ENCODE measurements around the gene FRMPD2.
"Not testable (repeated sequence)": the region's sequence is repeated elsewhere in the genome, so short reads cannot be mapped to it uniquely, and the experiment has no call there.

FRMPD2 gene

GRCh38 chr10:48205918-48206317 is 68.6 kb downstream of the FRMPD2 start:
- no peak for DNase-seq (ENCODE audit: low read depth in 2 of 2)

GRCh38 chr10:48199580-48200377 is 74.7 kb downstream of the FRMPD2 start:
- no peak for DNase-seq (ENCODE audit: low read depth in 2 of 2)

DNA sequence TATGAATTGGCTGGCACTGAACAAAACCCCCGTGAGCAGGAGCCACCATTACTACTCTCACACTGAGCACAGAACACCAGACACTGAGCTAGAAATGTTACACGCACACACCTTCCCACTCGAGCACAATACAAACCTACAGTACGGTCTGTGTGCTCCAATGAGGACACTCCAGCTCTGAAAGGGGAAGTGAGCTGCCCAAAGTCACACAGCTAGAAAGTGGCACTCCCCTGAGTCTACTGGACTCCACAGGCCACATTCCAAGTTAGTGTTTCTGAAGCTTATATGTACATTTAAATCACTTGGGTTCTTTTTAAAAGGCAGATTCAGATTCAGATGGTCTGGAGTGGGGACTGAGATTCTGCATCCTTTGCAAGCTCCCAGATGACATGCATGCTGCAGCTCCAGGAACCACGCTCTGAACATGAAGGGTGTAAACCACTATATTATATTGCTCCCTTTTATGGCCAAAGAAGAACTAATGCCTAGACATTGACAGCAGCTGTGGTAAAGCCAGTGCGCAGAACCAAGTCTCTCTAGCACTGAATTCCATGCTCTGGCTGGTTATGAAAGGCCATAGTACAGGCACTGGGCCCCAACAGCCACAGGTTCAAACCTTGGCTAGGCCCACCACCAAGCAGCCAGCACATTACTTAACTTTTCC is 77.1 kb downstream of the FRMPD2 start:
- DNase-seq (ENCODE audit: low read depth in 2 of 2), result no peak

- DNase-seq (ENCODE audit: low read depth in 2 of 2), result no peak
Measured at GRCh38 chr10:48195803-48196202, 78.7 kb downstream of the FRMPD2 start.

- DNase-seq (ENCODE audit: low read depth in 2 of 2), result no peak
Measured at GRCh38 chr10:48194830-48195229, 79.7 kb downstream of the FRMPD2 start.

DNA sequence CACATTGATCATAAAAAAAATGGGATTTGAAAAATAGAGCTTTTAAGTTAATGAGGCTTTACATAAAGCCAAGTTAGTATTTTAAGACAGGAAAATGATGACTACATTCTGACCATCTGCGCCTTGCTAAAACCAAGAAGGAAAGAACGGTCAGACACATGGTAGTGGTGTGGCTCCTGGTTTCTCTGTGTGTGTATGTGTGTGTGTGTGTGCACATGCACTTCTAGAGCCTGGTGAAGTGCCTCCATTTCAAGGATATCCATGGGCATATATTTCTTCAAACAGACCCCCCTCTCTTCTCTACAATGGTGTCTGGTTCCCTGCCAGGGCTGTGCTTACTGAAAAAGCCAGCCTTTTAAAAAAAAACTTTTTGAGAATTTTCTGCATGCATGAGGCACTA is 80.9 kb downstream of the FRMPD2 start:
- DNase-seq (ENCODE audit: low read depth in 2 of 2), result no peak

- no peak for DNase-seq (ENCODE audit: low read depth in 2 of 2)
Measured at GRCh38 chr10:48192881-48193450, 81.5 kb downstream of the FRMPD2 start.

GRCh38 chr10:48187713-48188485 is 86.6 kb downstream of the FRMPD2 start:
- DNase-seq (ENCODE audit: low read depth in 2 of 2), result no peak

DNA sequence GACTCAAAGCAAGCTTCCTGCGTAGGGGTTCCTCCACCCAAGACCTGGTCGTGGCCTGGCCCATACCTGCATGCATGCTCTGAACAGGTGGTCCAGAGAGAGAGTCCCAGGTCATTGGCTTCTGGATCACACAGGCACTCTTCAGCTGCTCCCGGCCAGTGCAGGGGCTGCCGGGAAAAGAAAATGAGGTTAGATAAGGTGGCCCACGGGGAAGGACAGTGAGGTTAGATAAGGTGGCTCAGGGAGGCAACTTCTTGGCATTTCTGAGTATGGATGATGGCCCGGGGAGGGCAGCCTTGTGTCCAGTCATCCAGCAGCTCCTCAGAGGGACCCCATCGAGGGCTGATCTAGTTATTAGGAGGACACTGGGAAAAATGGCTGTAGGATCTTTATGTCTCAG is 87.4 kb downstream of the FRMPD2 start:
- no peak for DNase-seq (ENCODE audit: low read depth in 2 of 2)

- not testable (repeated sequence) for DNase-seq (ENCODE audit: low read depth in 2 of 2)
Measured at GRCh38 chr10:48186264-48186804, 88.2 kb downstream of the FRMPD2 start.

GRCh38 chr10:48184224-48184623 is 90.3 kb downstream of the FRMPD2 start:
- DNase-seq (ENCODE audit: low read depth in 2 of 2), result no peak

DNA sequence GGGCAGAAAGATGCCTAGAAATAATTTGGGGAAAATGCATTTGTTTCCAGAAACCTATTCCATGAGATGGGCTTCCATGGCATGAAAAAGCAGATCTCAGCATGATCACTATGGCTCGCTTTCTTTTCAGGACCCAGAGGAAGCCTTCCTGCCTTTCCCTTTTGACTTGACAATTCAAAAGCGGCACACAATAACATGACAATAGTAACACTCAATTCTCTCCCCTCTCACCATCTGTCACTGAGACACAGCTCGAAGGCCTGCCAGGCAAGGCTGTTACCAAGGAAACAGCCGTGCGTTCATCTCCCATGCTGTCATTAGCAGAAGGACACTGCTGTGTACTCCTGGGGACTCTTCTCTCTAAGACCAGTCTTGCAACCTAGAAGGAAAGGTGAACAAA is 101.8 kb downstream of the FRMPD2 start:
- DNase-seq (ENCODE audit: low read depth in 2 of 2), result not testable (repeated sequence)

DNA sequence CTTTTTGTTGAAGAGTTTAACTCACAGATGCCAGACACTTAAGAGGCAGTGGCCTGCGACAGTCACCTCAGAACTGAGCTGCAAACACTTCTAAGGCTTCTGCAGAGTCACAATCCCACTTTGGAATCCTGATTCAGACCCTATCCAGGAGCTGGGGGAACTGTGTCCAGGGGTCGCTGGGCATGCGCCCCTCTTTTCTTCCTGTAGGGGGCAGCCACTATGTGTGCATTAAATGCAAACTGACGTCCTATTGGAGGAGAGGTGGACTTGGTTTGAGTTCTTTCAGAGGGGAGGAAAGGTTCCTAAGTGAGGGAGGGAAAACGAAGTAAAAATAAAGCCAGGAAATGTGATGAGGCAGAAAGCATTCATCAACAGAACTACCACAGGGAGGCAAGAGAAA is 113.8 kb downstream of the FRMPD2 start:
- DNase-seq (ENCODE audit: low read depth in 2 of 2), result not testable (repeated sequence)

DNA sequence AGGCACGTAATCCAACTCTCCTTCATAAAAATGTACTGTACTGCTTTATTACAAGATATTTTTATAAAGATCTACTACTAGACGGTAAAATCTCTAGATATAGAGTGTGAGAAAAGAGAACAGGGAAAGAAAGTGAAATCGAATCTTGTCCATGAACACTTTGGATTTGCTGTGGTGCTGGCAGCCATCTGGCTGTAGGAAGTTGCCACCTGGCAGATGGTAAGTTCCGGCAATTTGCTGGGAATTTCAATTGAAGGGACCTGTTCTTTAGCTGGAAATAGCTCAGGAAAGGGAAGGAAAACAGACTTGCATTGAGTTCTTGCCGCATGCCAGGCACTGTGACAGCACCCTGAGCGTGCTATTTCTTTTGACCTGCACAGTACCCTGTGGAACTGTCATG is 114.3 kb downstream of the FRMPD2 start:
- DNase-seq (ENCODE audit: low read depth in 2 of 2), result not testable (repeated sequence)

- not testable (repeated sequence) for DNase-seq (ENCODE audit: low read depth in 2 of 2)
Measured at GRCh38 chr10:48154211-48155140, 120.0 kb downstream of the FRMPD2 start.

DNA sequence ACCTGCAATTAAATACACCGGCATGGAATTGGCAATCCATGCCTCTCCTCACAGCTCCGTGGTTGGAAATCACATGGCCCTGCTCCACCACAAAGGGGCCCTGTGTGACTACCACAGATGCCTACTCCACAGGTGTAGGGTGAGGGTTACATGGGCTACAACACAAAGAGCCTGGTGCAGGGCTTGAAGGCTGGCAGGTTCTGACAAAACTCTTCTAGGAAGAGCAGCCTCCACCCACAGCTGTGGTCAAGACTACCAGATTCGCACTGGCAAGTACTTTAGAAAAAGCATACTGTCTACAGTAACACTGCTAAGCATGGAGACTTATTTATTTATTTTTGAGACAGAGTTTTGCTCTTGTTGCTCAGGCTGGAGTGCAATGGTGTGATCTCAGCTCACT is 126.9 kb downstream of the FRMPD2 start:
- DNase-seq (ENCODE audit: low read depth in 2 of 2), result not testable (repeated sequence)

DNA sequence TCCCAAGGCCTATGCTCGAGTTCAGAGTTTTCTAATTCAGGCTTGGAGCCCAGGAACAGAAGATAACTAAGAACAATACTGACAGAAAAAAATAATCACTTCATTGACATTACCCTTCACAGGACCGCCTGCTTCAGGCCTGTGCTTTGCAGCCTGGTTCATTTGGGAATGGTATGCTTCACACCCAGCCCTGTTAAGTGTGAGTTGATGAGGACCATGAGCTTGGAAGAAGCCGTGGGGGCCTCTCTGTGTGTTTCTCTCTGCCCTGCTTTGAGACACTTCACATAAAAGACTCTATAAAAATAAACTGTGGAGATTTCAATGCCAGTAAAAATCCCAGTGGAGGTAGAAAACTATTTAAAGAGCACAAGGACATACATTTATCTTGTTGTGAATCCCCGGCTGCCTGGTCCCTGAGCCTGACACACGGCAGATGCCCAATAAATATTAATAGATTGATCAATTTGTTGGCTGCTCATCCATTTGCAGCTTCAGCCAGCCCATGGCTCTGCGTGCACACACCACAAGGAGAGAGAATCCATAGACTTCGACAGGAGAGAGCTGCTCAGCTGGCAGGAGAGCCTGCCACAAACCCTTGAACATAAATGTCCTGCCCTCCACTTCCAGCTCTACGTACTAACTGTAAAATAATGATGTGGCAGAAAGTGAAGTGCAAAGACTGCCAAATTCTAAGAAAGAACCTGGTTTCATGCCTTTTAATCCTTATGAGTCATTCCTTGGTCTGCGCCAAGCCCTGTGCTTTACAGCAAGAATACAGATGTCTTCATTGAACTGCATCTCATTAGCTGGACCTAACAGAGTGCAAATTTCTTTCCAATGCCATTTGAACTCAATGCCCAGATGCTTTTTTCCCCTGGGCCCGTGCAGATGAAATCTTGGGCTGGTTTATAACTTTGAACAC is 130.5 kb downstream of the FRMPD2 start:
- DNase-seq (ENCODE audit: low read depth in 2 of 2), result not testable (repeated sequence)

- DNase-seq (ENCODE audit: low read depth in 2 of 2), result not testable (repeated sequence)
Measured at GRCh38 chr10:48140949-48141348, 133.5 kb downstream of the FRMPD2 start.

Data from activated CD8-positive, alpha-beta memory T cell treated with anti-CD3 and anti-CD28 coated beads for 4 hours (primary cell).